ENCODE results near the gene KCNJ15.
A peak's percentile ranks its signal among the peaks of the same experiment; 100 is the strongest.

Gene KCNJ15

DNA sequence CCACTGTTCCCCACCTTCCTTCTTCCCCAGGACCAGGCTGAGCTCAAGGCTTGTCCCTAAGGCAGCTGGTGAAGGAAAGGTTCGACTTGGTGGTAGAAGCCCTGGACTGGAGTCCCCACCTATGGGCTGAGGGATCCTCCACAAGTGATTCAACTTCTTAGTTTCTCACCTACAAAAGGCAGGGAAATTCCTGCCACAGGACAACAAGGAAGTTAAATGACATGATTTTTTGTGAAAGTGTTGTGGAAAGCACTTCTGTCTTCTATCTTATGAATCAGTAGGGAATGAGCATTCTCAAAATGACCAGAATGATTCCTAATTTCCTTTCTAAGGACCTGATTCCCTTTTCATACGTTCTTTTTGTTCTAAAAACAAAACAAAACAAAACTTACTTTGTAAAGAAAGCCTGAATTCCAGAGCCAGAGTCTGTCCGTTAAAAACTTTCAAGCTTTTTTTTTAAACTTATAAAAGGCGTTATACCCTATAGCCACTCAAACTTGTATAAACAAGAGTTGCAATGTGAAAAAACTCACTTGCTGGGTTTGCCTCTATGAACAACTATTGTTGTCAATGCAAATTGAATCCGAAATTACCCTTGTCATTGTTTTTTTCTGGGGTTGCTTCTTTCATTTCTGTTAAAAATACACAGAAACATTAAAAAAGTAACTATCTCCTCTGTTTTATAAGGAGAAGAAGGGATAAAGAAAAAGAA lies 12.2 kb downstream of the KCNJ15 start:
- no peak for DNase-seq

DNA sequence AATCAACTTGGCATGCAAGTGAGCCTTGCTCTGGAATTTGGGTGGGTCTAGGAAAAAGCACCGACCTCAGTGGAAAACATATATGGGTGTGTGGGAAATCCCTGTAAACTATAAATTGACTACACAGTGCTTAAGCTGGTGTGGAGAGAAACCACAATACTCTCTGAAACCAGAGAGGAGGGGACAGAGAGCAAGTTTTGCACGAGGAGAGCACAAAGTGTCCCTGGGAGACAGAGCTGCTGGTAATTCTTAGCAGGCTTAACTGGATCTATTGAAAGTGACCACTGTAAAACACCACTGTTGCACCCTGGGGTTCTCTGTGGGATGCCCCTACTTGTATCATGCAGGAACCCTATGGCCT lies 12.8 kb downstream of the KCNJ15 start:
- DNase-seq = no peak

- no peak for DNase-seq
Observed at GRCh38 chr21:38272215-38272614, 15.4 kb downstream of the KCNJ15 start.

DNA sequence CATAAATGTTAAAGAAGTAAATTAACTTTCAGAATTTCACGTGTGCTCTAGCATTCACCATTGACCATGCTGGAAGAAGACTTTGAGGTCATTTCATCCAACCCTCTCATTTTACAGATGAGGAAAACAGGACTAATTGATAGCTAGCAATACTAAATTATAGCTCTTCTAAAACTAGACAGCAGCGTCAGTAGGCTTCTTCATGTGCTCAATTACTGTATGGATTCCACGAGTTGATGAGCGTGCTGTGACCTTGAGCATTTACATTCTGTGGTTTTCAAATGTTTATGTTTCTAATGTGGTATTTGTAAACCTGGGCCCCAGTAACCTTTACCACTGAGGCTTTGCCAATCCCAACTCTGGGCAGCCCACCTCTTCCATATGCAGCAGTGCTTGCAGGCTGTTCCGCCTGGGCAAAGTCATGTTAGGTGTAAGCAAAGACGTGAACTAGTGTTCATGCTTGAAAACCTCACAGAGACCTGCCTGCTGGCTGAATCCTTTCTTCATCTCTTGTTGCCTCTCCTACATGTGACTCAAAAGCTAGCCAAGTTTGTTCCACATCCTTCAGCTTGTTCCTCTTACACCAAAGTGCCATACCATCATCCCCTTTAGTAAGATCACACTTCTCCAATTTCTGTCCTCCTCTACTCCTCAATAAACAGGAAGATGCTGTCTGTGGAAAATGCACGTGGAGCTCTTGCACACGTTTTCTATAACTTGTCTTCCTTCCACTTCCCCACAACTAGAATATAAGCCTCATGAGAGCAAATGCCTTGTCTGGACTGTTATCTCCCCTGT lies 17.2 kb downstream of the KCNJ15 start:
- peak; percentile 15 for DNase-seq

DNA sequence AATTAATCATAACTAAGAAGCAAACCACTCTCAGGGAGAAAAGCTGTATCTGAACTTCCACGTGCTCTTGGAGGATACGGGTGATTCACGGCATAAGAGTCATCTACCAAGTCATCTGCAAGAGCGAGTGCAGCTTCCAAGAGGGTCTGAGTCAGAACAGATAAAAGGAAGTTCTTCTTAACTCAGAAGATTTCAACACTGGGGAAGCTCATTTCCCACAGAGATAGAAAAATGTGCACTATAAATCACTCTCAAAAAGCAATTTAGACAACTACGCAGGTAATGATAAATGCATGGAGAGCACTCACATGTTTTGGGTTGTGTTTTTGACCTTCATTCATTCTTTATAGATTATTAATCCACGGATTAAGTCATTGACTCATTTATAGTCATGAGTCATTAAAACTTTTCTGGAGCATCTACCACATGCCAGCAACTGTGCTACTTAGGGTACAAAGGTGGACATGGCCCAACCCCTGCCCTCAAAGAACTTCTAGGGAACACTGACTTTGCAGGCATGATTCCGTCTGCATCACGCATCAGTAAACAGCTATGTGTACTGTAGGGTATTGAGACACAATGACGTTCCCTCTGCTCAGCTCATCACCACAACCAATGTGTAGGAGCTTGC lies 20.8 kb downstream of the KCNJ15 start:
- DNase-seq = peak; percentile 10

- DNase-seq = no peak
Observed at GRCh38 chr21:38280454-38280853, 23.7 kb downstream of the KCNJ15 start.

GRCh38 chr21:38280867-38281266 lies 24.1 kb downstream of the KCNJ15 start:
- DNase-seq = no peak

DNA sequence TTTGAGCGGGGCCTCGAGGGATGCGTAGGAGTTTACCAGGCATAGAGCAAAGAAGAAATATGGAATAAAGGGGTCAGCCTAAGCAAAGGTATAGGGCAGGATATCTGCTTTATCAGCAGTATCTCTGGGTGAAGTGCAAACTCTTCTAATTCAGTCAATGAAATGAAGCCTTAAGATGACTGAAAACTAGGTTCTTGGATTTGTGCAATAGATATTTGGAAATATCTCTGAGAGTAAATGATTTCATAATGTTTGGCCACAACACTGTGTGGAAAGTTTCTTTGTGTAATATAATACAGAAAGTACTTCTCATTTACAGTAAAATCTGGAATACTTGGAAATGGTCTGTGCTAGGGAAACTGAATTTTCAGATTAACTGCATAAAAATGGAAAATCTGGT lies 26.1 kb downstream of the KCNJ15 start:
- DNase-seq = no peak

GRCh38 chr21:38284216-38284615 lies 27.4 kb downstream of the KCNJ15 start:
- no peak for DNase-seq

DNA sequence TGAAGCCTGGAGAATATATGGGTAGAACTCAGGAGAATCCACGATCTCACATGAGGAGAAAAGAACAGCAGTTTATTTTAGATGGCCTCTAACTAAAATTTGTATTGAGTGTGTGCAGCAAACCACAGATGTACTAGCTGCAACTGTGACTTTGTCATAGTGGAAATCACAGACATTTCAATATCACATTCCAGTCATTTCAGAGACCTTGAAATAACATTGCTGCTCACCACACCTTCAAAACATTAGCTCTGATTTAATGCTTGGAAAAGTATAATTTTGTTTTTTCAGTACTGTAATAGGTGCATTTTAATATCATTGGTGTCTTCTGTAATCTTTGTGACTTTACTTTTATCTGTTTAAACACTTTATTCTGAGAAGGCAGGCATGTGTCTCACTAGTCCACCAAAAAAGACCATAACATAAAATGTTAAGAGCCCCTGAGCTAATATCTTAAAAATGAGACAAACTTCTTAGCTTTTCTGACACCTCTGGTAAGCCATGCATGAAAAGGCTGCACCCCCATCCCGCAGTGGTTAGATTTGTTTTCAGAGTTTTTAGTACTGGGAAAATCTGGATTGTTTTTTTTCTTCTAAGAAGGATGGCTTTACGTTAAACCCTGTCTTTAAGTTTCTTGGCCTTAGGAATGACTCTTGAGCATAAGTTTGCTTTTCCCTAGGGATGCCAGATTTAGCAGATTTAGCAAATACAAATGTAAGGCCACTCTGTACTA lies 30.1 kb downstream of the KCNJ15 start:
- no peak for DNase-seq

DNA sequence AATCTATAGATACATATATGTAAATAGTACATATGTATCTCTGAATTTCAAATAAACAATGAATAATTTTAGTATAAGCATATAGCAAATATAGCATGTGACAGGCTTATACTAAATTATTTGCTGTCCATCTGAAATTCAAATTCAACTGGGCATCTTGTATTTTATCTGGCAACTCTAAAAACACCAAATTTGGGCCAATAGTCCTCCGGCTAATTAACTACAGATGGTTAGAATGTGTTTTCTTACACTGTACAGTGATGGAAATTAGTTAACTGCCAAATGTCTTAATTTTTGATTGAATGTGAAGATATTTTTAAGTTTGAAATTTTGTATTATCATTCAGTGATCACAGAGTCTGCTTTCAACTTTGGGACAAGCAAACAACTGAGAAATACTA lies 30.7 kb downstream of the KCNJ15 start:
- no peak for DNase-seq

DNA sequence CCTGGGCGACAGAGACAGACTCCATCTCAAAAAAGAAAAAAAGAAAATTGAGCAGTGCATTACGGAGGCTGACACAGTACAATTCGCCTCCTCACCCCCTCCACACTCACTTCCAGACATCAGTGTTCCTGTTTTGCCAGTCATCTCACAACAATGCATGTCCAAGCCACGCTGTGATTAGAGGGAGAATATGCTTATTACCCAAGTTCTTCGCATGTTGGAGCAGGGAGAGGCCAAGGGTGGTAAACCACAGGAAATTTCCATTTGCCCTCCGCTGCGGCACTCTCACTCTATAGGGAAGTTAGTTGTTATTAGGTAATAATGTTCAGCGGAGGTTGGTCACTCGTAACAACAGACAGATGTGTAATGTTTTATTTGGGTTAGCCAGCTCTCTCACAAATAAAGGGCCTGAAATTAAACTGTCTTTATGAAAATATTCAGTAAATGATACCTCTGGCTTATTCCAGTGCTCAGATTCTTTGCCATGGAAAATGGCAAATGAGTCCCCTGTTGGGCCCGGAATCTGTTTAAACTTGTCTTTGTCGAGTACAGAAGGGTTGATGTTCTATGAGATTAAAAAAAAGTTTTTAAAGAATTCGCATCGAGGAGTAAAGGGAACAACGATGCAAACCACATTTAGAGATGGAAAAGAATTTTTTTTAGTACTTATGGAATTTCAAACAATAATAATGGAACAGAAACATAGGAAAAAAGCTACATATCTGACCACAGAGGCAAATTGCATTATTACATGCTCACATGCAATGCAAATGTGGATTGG lies 33.1 kb downstream of the KCNJ15 start:
- DNase-seq = peak; percentile 29

DNA sequence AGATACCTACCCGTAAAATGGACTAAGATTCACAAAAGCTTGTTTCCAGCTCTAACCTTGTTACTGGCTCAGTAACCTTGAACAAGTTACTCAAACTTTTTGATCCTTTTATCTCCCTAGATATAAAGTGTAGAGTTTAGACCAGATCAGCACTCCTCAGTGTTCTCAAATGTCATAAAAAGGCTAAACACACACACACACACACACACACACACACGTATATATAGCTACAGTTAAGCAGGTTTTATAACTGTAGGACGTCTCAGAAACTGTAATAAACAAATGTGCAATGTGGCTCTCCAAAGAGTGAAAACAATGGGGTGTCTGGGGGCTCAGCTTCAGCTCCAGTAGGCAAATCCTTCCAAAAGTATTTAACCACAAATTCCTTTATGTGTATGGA lies 34.0 kb downstream of the KCNJ15 start:
- DNase-seq = no peak

DNA sequence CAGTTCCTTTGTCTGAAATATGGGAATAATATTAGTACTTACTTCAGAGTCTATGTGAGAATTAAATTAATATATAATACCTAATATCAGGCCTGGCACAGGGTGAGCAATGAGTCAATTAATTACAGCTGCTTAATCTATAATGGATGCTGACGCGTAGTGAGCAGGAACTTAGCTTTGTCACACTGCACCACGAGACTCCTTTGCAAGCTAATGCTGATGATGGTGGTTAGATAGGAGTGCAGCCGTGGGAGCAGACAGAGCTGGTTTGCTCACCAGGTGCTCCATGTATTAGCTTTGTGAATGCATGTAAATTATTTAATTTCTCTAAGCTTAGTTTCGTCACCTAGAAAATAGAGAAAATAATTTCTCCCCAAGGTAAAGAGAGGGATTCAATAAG lies 35.1 kb downstream of the KCNJ15 start:
- DNase-seq = no peak

DNA sequence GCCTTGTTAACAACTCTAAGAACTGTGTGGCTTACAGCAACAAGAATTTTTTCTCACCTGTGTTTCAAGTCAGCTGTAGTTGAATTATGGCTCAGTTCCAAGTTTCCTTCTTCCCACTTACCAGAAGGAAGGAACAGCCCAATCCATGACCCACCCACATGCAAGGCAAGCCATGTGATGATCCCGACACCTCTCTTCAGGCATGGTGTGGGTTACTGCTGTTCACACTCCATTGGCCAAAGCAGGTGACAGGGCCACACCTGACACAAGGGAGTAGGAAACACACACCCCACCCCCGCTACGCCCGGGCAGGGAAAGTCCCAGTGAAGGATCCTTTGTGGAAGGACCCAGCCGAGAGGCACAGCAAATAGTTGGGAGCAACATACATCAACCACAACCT lies 36.3 kb downstream of the KCNJ15 start:
- no peak for DNase-seq

GRCh38 chr21:38293765-38294164 lies 37.0 kb downstream of the KCNJ15 start:
- no peak for DNase-seq

DNA sequence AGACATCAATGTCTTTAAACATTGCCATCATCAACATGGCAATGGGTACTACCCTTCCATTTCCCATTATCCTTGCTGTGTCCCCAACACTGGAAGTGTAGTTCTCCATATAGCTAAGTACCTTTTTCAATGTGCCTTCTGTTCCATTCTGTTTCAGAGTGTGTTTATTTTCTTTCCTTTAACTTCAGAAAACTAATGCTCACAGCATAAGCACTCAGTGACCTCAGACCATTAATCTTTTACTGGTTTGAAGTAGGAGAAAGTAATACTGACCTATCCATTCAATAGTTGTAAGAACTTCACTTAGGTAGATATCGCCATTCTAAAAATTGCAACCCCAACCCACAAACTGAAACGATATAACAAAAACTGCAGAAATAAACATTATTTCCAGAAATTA lies 37.8 kb downstream of the KCNJ15 start:
- DNase-seq = no peak

DNA sequence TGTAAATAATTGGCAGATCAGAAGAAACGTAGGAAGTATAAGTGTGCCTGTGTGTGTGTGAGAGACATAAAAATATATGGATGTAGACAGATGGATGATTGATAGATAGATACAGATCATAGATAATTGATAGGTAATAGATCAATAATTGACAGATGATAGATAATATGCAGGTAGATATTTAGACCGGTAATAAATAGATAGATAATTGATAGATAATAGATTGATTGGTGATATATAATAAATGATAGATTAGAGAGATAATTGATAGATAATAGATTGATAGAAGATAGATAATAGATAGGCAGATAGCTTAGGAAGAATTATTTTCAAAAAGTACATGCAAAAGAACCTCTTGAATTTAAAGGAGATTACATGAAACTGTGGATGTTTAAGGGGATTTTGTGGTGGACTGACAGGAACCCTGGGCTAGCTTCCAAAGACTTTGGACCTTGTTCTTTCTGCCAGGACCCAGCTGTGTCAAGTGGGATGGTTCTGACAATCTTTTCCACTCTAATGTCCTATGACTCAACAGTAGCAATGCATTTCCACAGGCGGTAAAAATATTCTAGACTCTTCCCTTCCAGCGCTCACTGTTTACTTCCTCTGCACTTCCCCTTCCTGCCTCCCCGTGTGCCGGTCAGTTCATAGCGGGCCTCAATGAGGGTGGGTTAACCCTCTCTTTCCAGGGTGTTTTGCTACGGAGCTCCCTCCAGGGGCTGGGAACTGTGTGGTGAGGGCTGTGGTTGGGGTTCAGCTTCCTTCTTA lies 39.4 kb downstream of the KCNJ15 start:
- DNase-seq = no peak

DNA sequence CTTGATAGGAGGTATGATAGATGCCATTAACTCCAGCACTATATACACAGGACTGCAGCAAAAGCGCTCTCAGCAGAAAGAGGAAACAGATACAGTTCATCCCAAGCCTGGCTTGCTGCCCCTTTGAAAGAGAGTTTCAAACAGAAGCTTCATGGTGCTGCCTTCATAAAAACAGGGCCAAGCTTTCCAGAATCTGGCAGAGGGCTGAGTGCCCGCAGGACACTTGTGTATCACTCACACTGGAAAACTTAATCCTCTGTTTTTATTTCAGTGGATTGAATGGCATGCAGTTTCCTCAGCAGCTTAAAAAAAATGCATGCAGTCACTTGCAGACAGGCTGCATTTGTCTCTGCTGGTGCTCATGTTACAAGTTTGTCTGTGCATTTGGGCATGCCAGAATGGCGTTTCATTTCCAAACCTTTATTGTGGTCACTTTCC lies 40.4 kb downstream of the KCNJ15 start:
- DNase-seq = no peak

- no peak for DNase-seq
Observed at GRCh38 chr21:38297871-38298270, 41.1 kb downstream of the KCNJ15 start.

DNA sequence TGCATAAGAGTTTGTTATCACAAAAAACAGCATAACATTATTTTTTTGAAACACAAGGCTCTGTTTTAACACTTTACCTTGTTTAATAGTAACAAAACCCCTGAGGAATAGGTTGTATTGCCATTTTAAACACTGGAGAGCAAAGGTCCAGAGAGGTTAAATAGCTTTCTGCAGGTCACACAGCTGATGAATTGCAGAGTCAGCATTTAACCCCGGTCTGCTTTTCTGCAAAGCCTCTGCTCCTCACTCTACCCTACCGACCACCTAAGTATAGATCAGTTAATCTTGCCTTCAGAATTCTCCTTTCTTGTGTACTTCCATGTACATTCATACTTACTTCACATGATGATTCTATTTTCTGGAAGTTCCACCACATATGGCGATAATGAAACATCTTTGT lies 42.0 kb downstream of the KCNJ15 start:
- no peak for DNase-seq

DNA sequence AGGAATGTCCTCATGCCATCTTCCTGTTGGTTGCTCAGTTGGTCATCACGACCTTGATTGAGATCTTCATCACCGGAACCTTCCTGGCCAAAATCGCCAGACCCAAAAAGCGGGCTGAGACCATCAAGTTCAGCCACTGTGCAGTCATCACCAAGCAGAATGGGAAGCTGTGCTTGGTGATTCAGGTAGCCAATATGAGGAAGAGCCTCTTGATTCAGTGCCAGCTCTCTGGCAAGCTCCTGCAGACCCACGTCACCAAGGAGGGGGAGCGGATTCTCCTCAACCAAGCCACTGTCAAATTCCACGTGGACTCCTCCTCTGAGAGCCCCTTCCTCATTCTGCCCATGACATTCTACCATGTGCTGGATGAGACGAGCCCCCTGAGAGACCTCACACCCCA lies 42.9 kb downstream of the KCNJ15 start:
- no peak for DNase-seq

Measured in CD4-positive, alpha-beta T cell treated with Interleukin-10 for 1 hour (primary cell).